Measurements from ENCODE around the gene RELA.

Gene RELA

DNA sequence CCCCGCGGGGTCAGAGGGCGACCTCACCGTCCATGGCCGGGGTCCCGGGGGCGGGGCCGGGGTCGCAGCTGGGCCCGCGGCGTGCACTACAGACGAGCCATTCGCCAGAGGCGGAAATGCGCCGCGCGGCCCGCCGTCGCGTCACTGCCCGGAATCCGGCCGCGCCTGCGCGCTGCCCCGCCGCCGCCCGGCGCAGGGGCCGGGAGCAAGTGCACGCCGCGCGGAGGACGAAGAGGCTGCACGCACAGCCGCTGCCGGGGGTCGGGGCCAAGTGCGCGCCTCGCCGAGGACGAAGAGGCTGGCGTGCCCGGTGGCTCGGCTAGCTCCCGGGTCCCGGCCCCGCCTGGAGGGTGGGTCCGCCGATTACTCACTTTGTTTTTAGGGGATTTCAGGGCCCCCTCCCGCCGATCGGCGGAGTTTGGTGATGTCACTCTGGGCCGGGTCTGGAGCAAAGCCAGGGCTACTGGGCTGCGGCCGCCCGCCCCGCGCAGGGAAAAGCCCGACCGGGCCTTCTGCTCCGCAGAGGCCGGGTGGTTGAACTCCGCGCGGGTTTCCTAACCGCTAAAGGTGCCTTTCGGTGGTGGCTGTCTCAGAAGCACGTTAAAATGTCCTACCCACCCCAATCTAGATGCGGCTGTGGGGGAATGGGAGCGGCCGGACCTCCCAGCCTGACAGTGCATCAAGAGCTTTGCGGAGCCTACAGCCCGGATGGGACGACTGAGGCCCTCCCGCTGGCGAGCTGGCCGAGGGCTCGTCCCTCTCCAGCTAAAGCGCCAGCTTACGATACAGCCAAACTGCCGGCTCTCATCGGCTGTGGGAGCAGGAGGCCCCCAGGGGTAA lies at the start of gene RELA (continued):
- no peak for TF ChIP-seq ZNF214 (tag by site-specific recombination; IDR thresholded peaks at IDR 0.05; ENCODE audit: borderline replicate concordance)
- TF ChIP-seq ZNF184 (tag by site-specific recombination; IDR thresholded peaks at IDR 0.05), result no peak
- no peak for TF ChIP-seq ZNF830 (tag by site-specific recombination; IDR thresholded peaks at IDR 0.05; ENCODE audit: low read depth)
- peak; percentile 90 for TF ChIP-seq ZNF501 (tag by site-specific recombination; IDR thresholded peaks at IDR 0.05)
- TF ChIP-seq ZFP37 (tag by site-specific recombination; IDR thresholded peaks at IDR 0.05), result peak; percentile 86; the same call in 1 of the 2 replicates
- TF ChIP-seq ZFP69B (tag by site-specific recombination; IDR thresholded peaks at IDR 0.05), result peak; percentile 72
- TF ChIP-seq ZNF571 (tag by site-specific recombination; IDR thresholded peaks at IDR 0.05), result no peak
- TF ChIP-seq ZNF623 (tag by site-specific recombination; IDR thresholded peaks at IDR 0.05), result no peak
- TF ChIP-seq ZNF132 (tag by site-specific recombination; IDR thresholded peaks at IDR 0.05; ENCODE audit: borderline replicate concordance), result no peak
- no peak for TF ChIP-seq TCF7L2 (IDR thresholded peaks at IDR 0.05; ENCODE audit: borderline replicate concordance, low read depth, low read length)
- TF ChIP-seq ZNF664 (tag by site-specific recombination; IDR thresholded peaks at IDR 0.05), result no peak
- no peak for TF ChIP-seq ZNF19 (tag by site-specific recombination; IDR thresholded peaks at IDR 0.05; ENCODE audit: low read depth)
- TF ChIP-seq KLF16 (tag by site-specific recombination; IDR thresholded peaks at IDR 0.05), result 0 out of 2 replicates have a peak, but pooled peaks have one; percentile 44
- TF ChIP-seq ZBTB48 (tag by site-specific recombination; IDR thresholded peaks at IDR 0.05), result peak; percentile 98
- TF ChIP-seq ZNF16 (tag by site-specific recombination; IDR thresholded peaks at IDR 0.05; ENCODE audit: low read depth), result no peak
- no peak for TF ChIP-seq BCL11A (tag by site-specific recombination; IDR thresholded peaks at IDR 0.05; ENCODE audit: low read depth)
- TF ChIP-seq ZNF843 (tag by site-specific recombination; IDR thresholded peaks at IDR 0.05), result peak; percentile 25; the same call in 1 of the 2 replicates
- TF ChIP-seq, protein P1, sequence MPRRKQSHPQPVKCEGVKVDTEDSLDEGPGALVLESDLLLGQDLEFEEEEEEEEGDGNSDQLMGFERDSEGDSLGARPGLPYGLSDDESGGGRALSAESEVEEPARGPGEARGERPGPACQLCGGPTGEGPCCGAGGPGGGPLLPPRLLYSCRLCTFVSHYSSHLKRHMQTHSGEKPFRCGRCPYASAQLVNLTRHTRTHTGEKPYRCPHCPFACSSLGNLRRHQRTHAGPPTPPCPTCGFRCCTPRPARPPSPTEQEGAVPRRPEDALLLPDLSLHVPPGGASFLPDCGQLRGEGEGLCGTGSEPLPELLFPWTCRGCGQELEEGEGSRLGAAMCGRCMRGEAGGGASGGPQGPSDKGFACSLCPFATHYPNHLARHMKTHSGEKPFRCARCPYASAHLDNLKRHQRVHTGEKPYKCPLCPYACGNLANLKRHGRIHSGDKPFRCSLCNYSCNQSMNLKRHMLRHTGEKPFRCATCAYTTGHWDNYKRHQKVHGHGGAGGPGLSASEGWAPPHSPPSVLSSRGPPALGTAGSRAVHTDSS (tag by site-specific recombination; IDR thresholded peaks at IDR 0.05), result no peak
- TF ChIP-seq ZSCAN23 (tag by site-specific recombination; IDR thresholded peaks at IDR 0.05), result no peak
- TF ChIP-seq ZSCAN30 (tag by site-specific recombination; IDR thresholded peaks at IDR 0.05), result no peak
- TF ChIP-seq ZNF473 (tag by site-specific recombination; IDR thresholded peaks at IDR 0.05), result no peak
- no peak for TF ChIP-seq ZNF776 (tag by site-specific recombination; IDR thresholded peaks at IDR 0.05; ENCODE audit: borderline replicate concordance)
- TF ChIP-seq ZNF175 (tag by site-specific recombination; IDR thresholded peaks at IDR 0.05), result no peak
- TF ChIP-seq, protein P2, sequence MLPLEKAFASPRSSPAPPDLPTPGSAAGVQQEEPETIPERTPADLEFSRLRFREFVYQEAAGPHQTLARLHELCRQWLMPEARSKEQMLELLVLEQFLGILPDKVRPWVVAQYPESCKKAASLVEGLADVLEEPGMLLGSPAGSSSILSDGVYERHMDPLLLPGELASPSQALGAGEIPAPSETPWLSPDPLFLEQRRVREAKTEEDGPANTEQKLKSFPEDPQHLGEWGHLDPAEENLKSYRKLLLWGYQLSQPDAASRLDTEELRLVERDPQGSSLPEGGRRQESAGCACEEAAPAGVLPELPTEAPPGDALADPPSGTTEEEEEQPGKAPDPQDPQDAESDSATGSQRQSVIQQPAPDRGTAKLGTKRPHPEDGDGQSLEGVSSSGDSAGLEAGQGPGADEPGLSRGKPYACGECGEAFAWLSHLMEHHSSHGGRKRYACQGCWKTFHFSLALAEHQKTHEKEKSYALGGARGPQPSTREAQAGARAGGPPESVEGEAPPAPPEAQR (tag by site-specific recombination; IDR thresholded peaks at IDR 0.05), result no peak
- TF ChIP-seq, protein P3, sequence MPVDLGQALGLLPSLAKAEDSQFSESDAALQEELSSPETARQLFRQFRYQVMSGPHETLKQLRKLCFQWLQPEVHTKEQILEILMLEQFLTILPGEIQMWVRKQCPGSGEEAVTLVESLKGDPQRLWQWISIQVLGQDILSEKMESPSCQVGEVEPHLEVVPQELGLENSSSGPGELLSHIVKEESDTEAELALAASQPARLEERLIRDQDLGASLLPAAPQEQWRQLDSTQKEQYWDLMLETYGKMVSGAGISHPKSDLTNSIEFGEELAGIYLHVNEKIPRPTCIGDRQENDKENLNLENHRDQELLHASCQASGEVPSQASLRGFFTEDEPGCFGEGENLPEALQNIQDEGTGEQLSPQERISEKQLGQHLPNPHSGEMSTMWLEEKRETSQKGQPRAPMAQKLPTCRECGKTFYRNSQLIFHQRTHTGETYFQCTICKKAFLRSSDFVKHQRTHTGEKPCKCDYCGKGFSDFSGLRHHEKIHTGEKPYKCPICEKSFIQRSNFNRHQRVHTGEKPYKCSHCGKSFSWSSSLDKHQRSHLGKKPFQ (tag by site-specific recombination; IDR thresholded peaks at IDR 0.05), result no peak
- TF ChIP-seq ZNF549 (tag by site-specific recombination; IDR thresholded peaks at IDR 0.05), result no peak
- TF ChIP-seq, protein P4, sequence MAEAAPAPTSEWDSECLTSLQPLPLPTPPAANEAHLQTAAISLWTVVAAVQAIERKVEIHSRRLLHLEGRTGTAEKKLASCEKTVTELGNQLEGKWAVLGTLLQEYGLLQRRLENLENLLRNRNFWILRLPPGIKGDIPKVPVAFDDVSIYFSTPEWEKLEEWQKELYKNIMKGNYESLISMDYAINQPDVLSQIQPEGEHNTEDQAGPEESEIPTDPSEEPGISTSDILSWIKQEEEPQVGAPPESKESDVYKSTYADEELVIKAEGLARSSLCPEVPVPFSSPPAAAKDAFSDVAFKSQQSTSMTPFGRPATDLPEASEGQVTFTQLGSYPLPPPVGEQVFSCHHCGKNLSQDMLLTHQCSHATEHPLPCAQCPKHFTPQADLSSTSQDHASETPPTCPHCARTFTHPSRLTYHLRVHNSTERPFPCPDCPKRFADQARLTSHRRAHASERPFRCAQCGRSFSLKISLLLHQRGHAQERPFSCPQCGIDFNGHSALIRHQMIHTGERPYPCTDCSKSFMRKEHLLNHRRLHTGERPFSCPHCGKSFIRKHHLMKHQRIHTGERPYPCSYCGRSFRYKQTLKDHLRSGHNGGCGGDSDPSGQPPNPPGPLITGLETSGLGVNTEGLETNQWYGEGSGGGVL (tag by site-specific recombination; IDR thresholded peaks at IDR 0.05), result peak; percentile 31; the same call in 1 of the 2 replicates
- TF ChIP-seq, protein P5, sequence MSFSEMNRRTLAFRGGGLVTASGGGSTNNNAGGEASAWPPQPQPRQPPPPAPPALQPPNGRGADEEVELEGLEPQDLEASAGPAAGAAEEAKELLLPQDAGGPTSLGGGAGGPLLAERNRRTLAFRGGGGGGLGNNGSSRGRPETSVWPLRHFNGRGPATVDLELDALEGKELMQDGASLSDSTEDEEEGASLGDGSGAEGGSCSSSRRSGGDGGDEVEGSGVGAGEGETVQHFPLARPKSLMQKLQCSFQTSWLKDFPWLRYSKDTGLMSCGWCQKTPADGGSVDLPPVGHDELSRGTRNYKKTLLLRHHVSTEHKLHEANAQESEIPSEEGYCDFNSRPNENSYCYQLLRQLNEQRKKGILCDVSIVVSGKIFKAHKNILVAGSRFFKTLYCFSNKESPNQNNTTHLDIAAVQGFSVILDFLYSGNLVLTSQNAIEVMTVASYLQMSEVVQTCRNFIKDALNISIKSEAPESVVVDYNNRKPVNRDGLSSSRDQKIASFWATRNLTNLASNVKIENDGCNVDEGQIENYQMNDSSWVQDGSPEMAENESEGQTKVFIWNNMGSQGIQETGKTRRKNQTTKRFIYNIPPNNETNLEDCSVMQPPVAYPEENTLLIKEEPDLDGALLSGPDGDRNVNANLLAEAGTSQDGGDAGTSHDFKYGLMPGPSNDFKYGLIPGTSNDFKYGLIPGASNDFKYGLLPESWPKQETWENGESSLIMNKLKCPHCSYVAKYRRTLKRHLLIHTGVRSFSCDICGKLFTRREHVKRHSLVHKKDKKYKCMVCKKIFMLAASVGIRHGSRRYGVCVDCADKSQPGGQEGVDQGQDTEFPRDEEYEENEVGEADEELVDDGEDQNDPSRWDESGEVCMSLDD (tag by site-specific recombination; IDR thresholded peaks at IDR 0.05), result no peak; the same call in 1 of the 2 replicates
- no peak for TF ChIP-seq ZNF350 (tag by site-specific recombination; IDR thresholded peaks at IDR 0.05)
- TF ChIP-seq ZNF561 (tag by site-specific recombination; IDR thresholded peaks at IDR 0.05; ENCODE audit: borderline replicate concordance), result peak; percentile 57; the same call in 1 of the 2 replicates
- TF ChIP-seq KLF10 (tag by site-specific recombination; IDR thresholded peaks at IDR 0.05), result peak; percentile 81

Data from HEK293 (cell line).